Vagina (tissue), 2 donors: ENCODE data around the gene EPHA1.

Source experiments
- CTCF ChIP-seq, 3 experiments: fragments of 450-650 bp in 2 of 3; fragments of 200-600 bp in 1 of 3; sonication (generic) in 1 of 3; IDR thresholded peaks; one replicate each; pipeline ENCODE4 v1.5.1; 2017 to 2019; ENCODE audit warnings: antibody characterized with exemption in 3 of 3, mild to moderate bottlenecking in 2 of 3, moderate library complexity in 2 of 3
- POLR2A ChIP-seq, 2 donors: fragments of 450-650 bp; IDR thresholded peaks; one replicate each; pipeline ENCODE4 v1.6.1; 2017; ENCODE audit warnings: antibody characterized with exemption in 2 of 2, mild to moderate bottlenecking in 2 of 2, moderate library complexity in 2 of 2

GRCh38 chr7:143436325-143436946 lies 27.8 kb upstream of the EPHA1 start:
- TF ChIP-seq POLR2A (IDR thresholded peaks at IDR 0.05), result no peak
- no peak for TF ChIP-seq CTCF (IDR thresholded peaks at IDR 0.05)
